Lung microvascular endothelial cell (primary cell): Measurements from ENCODE around the gene GH1. TPM values are rescaled to one million over a fixed set of nuclear protein-coding genes. Genes with fewer than 3 reads are reported as not detected.
"Not testable (repeated sequence)": the region's sequence is repeated elsewhere in the genome, so short reads cannot be mapped to it uniquely, and the experiment has no call there.

ENCODE experiments used
- DNase-seq, 2 donors: peaks; one replicate each; pipeline versions ENCODE4 v3.0.0 to v3.0.0-alpha.2; 2010; ENCODE audit warnings: low read depth in 2 of 2
- total RNA-seq: library from RNA; depleted of rRNA; stranded (reverse); fragments of >200 nt; gene quantifications from 2 replicates; pipeline ENCODE4 v1.2.1, GENCODE V29; 2014

The GH1 gene
- total RNA-seq, 1 donor from 2014 or later: not detected

- DNase-seq: not testable (repeated sequence)
Observed at GRCh38 chr17:63896524-63897354, 21.9 kb downstream of the GH1 start, which contains the start of gene CSH1. Gene CSH1, minus strand, starts transcription at chr17:63896574. Its CDS starts 63 bp downstream, at chr17:63896511.

DNA sequence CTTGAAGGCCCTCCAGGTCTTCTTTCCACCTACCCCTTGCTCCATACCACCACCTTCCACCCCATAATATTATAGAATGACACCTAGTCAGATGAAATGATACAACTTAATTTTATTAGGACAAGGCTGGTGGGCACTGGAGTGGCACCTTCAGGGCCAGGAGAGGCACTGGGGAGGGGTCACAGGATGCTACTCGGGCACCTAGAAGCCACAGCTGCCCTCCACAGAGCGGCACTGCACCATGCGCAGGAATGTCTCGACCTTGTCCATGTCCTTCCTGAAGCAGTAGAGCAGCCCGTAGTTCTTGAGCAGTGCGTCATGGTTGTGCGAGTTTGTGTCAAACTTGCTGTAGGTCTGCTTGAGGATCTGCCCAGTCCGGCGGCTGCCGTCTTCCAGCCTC is 23.8 kb downstream of the GH1 start:
- DNase-seq: not testable (repeated sequence)

DNA sequence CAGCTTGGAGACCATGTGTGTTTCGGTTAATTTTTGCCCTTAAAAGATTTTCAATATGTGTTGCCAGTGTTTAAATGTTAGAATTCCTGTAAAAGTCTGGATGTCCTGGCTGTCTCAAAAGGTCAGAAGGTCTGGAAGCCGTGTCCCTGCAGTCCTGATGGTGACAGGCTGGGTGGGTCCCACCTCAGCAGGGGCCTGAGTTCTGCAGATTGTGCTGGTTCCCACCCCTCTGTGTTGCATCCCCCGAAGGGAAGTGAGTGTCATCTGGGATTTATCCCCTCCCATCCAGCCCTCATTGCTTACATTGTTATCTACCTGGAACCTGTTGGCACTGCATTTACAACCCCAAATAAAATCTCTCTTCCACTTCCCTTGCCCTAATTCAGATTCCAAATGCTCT is 24.6 kb downstream of the GH1 start:
- DNase-seq: not testable (repeated sequence)

GRCh38 chr17:63892316-63893037 is 26.2 kb downstream of the GH1 start:
- DNase-seq: peak in 1 of 2 donors; percentile 25

DNA sequence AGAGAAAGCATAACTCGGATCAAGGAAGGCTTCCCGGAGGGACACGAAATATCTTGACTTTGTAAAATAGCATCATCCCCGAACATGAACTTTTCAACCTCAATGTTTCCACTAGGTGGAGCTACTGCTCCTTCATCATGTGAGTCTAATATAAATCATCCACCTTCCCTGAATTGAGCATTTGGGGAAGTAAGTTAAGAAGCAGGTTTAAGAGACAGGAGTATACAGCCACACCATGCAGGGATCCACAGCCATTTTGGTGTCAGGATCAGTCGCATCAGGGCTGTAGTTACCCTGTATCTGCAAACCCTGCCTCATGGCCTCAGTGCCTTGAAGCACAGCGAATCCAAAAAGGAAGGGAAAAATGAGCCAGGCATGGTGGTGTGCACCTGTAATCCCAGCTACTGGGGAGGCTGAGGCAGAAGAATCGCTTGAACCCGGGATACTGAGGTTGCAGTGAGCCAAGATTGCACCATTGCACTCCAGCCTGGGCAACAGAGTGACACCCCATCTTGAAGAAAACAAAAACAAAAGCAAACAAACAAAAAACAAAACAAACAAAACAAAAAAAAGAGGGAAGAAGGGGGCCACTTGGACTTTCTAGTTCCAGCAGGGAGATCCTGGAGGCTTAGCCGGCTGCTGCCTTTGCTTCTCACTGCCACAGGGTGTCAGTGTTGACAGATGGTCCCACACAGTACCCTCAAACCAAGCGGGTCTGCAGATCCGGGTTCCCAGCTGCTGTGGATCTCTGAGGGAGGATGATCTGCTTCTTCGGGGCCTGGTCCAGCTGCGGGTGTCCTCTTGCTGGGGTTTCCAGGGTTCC is 29.4 kb downstream of the GH1 start:
- peak; percentile 38 for DNase-seq

DNA sequence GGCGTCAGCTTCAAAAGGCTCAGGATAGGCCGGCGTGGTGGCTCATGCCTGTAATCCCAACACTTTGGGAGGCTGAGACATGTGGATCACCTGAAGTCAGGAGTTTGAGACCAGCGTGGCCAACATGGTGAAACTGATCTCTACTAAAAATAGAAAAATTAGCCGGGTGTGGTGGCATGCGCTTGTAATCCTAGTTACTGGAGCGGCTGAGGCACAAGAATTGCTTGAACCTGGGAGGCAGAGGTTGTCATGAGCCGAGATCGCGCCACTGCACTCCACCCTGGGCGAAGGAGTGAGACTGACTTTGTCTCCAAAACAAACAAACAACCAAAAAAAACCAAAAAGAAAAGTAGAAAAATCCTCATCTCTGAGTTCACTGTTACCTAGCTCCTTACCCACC is 33.5 kb downstream of the GH1 start:
- DNase-seq: not testable (repeated sequence)

GRCh38 chr17:63882626-63883126 is 36.0 kb downstream of the GH1 start:
- DNase-seq: not testable (repeated sequence)

DNA sequence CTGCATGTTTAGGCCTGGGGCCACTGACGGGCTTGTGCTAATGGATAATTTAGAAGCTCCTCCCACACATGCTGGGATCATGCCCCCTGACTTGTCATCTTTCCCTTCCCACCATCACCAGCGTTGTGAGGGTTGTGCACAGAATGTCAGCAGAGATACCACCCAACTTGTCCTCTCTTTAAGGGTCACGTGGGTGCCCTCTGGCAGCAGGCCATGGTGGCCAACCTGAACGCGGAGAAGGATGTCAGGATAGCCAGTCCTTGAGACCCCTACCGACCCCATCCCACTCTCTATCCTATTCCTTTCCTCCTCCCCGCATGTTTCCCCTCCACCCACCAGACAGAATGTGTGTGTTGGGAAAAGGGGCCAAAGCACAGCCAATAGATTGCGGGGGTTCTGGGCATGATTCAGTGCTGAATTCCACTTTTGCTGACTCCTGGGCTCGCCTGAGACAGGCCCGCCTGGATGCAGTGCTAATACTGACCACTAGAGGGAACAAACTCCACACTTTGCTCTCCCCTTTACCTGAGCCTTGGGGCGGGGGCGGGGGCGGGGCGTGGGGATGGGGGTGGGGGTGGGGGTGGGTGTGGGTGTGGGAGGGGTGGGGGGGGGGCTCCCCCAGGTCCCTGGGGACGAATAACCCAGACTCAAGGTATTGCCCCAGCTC is 36.6 kb downstream of the GH1 start, which contains the start of gene GH2:
GH2 (minus strand) TSS at position 10 of the 667 bp plus-strand sequence. CDS start 143 bp downstream, outside the sequence.
- peak; percentile 41 to 60 for DNase-seq

DNA sequence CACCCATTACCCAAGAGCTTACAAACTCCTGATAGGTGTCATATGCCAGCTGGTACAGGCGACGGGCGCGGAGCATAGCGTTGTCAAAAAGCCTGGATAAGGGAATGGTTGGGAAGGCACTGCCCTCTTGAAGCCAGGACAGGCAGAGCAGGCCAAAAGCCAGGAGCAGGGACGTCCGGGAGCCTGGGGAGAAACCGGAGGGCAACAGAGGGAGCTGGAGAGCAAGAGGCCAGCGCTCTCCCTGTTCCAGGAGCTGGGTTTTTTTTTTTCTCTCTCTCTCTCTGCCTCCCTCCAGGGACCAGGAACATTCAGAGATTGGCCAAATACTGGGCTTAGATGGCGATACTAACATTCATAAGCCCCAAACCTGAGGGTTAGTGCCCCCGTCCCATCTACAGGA is 37.3 kb downstream of the GH1 start:
- DNase-seq: not testable (repeated sequence)

- no peak for DNase-seq
Observed at GRCh38 chr17:63880706-63881105, 37.9 kb downstream of the GH1 start.

DNA sequence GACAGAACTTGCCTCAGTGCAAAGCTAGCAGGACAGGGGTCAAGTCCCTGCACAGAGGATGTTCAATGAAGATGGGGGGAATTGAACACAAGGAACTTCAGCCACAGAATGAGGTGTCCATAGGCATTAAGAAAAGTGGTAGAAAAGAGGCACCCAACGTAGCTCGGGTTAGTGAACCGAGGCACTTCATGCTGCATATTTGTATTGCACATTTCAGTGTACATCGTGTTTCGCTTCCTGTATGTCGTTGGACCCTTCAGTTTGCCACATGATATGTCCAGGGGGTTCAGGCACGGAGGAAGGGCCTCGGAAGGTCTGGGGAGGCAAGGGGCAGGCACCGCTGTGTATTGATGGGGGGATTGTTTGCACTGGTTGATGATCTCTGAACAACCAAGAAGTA is 40.2 kb downstream of the GH1 start:
- not testable (repeated sequence) for DNase-seq

- not testable (repeated sequence) for DNase-seq
Observed at GRCh38 chr17:63874693-63875092, 43.9 kb downstream of the GH1 start.

GRCh38 chr17:63874061-63874626 is 44.5 kb downstream of the GH1 start:
- not testable (repeated sequence) for DNase-seq

DNA sequence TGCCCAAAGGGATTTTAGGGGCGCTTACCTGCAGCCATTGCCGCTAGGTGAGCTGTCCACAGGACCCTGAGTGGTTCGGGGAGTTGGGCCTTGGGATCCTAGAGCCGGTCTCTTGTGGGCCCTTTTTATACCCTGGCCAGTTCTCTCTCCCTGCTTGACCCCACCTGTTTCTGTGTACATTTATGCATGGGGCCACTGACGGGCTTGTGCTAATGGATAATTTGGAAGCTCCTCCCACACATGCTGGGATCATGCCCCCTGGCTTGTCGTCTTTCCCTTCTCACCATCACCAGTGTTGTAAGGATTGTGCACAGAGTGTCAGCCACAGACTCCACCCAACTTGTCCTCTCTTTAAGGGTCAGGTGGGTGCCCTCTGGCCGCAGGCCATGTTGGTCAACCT is 45.1 kb downstream of the GH1 start, which contains the start of gene CSH2:
CSH2 (minus strand) TSS at position 101 of the 400 bp plus-strand sequence; CDS start at position 38, 63 bp downstream.
- not testable (repeated sequence) for DNase-seq

GRCh38 chr17:63871646-63872365 is 46.8 kb downstream of the GH1 start:
- not testable (repeated sequence) for DNase-seq

GRCh38 chr17:63870292-63870665 is 48.4 kb downstream of the GH1 start:
- not testable (repeated sequence) for DNase-seq

DNA sequence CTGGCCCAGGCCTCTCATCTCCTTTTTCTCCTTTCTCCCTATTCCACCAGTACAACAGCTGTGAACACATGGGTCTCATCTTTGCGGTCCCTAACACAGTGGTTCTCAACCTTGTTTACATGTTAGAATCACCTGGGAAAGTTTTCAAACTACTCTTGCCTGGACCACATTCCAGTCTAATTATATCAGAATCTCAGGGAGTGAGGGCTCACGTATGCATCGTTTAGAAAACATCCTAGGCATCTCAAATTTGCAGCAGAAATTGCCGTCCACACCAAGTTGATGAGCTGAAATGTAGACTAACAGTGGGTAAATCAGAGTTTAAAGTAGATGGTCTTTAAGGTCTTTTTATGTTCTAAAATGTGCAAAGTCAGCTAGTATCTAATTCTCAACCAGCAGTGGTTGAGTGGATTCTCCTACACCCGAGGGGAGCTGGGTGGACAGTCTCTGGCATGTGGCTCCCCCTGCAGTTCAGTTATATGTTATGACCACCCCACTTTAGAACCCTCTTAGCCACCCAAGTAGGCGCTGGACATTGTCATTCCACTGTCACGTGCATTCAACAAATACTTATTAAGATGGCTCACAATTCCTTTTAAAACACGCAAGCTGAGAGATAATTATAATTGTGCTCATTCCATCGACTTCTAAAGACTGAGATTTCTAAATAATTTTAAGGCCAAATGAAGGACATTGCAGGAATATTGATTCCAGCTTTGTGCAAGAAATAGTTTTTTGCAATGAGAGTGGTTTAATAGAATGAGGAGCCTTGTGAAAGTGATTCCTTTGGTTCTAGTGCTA is 48.9 kb downstream of the GH1 start:
- DNase-seq: not testable (repeated sequence)
